Colon (tissue), 2 donors: Measurements from ENCODE around the gene COL18A1.
"Not testable (repeated sequence)": the region's sequence is repeated elsewhere in the genome, so short reads cannot be mapped to it uniquely, and the experiment has no call there.

Experiments
- FAIRE-seq: peaks from 2 replicates; lab custom pipeline; 2012; peaks lifted over from hg19 to GRCh38; lab: Jason Lieb, UNC
- donor health status: control.
- donor health status: control.

COL18A1 gene

DNA sequence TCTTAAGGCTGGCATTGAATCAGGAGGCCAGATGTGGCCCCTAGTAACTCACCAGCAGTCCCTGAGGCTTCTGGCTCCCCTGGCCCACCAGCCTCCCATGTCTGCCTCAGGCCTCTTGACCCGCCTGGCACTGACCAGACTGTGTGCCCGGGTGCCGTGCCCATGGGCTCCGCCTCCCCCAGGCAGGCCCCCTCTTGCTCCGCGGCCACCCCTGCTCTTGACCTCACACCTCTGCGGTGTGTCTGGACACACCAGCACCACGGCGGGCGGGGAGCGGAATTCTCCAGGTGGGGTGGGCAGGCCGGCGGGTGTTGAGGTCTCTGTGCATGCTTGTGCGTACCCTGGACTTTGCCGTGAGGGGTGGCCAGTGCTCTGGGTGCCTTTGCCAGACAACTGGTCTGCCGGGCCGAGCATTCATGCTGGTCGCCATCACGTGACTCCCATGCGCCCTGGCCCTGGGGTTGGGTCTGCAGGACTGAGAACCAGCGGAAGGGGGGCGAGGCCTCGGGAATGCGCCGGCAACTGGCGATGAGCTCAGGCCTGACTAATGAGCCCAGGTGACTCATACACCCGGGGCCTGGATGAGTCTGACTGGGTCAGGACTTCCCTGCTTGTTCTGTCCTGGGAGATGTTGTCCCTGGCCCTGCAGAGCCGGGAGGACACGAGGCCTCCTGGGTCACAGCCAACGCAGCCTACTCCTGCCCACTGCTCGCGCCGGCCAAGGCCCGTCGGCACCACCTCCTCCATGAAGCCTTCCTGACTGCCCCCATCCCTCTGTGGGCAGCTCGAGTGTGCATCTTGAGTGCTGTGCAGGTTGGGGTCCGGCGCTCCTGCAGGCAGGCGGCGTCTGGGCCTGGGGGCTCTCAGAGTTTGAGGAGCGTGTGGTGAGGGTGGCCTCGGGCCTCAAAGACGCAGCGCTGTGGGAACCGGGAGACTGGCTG is 22.6 kb downstream of the COL18A1 start:
- FAIRE-seq: no peak

DNA sequence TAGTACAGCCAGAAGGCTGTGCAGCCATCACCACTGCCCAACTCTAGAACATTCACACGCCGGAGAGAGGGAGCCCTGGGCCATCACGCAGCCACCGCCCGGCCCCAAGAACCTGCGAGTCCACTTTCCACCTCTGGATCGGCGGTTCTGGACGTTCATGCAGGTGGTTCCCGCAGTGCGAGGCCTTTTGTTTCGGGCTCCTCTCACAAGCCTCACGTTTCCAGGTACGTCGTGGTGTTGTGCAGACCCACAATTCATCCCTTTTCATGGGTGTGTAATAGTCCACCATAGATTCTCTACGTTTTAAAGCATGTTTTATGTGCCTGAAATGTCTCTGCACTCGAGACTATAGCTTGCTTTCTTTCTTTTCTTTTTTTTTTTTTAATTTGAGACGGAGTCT is 23.6 kb downstream of the COL18A1 start:
- FAIRE-seq: no peak

DNA sequence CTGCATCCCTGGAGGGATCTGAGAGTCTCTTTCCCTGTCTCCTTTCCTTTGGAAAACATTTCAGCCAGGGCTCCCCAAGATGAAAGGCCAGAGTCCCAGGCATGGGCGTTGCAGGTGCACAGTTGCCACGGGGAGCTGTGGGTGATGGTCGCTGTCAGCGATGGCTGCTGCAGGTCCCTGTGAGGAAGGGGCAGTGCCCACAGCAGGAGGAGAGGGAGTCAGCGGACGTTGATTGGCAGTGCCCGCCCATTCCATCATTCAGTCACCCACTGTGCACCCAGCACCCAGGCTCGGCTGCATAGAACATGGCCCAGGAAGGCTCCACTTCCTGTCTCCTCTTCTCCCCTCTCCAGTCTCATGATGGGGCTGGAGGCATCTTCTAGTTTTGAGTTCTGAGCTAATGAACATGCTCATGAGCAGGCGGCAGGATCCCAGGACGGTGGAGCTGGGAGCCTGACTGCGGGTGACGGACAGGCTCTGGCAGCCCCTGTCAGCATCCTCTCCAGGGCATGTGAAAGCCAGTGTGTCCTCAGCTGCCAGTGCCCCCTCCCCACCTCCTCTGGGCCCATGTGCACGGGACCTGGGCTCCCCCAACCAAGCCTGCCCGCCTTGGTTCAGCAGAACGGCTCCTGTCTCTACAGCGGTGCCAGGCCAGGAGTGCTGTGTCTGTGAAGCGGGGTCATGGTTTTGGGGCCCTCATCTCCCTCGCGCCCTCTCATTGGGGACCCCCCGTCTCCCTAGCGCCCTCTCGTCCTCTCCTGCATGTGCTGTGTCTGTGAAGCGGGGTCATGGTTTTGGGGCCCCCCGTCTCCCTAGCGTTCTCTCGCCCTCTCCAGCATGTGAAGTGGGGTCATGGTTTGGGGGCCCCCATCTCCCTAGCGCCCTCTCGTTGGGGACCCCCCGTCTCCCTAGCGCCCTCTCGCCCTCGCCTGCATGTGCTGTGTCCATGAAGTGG is 24.5 kb downstream of the COL18A1 start:
- no peak for FAIRE-seq

DNA sequence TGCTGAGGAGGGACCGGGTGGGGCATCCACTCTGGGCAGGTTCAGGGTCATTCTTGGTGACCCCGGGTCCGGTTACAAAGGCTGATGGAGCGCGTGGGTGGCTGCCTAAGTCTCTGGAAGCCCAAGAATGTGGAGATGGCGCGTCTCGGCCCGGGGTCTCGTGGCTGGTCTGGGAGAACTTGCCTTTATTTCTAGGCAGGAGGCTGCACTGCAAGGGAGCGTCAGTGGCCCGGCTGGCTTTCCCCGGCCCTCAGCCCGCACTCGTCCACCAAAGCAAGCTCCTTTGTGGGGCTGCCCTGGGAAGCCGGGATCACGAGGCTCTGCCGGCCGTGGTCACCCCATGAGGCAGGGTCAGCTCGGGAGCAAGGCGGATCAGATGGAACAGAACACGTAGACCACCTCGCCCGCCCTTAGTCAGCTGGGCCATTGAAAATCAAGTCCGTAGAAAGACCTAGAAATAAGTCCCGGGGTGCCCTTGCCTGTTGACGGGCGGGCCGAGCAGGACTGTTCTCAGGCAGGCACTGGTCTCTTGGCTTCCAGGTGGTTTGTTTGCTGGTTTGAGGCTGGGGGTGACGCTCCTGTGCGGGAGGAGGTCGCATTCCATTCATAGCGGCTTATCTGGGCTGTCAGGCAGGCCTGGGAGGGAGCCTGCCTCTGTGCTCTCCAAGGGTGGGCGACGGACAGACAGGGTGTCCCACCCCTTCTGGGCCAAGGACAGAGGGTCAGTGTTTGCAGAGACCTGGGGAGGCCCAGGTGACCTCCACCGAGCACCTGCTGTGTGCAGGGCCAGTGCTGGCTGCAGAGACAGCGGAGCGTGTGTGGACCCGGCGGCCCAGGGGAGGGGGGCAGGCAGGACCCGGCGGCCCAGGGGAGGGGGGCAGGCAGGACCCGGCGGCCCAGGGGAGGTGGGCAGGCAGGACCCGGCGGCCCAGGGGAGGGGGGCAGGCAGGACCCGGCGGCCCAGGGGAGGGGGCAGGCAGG is 25.8 kb downstream of the COL18A1 start:
- FAIRE-seq: no peak

DNA sequence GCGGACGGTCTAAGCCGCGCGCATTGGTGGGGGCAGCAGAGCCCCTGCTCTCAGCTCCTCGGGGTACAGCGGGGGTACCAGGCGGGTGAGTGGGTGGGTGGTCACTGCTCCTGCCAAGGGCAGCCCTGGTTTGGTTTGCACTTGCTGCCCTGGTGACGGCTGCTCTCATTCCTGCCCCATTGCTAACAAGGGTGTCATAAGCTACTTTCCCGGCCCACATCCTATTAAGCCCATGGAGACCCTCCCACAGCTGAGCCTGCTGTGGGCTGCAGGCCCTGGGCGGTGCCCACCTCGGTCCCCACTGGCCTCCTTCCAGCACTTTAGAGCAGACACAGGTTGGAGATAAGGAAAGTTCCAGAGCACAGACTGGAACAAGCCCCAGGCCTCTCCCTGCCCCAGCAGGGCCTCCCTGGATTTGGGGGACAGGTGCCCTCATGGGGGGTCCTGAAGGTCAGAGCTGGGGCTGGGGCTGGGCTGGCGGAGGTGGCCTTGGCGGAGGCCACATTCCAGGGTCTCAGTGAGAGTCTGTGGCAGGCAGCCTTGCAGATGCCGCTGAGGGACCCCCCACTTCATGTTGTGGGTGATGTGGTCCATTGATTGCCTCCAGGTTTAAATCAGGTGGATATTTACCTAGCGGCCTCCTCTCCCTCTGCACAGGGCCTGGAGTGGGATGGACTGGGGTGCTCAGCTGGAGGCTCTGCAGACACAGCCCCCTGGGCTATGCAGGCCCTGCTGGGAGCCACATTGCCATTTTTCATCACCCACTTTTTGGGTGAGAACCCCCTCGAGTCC is 27.0 kb downstream of the COL18A1 start:
- FAIRE-seq: no peak

DNA sequence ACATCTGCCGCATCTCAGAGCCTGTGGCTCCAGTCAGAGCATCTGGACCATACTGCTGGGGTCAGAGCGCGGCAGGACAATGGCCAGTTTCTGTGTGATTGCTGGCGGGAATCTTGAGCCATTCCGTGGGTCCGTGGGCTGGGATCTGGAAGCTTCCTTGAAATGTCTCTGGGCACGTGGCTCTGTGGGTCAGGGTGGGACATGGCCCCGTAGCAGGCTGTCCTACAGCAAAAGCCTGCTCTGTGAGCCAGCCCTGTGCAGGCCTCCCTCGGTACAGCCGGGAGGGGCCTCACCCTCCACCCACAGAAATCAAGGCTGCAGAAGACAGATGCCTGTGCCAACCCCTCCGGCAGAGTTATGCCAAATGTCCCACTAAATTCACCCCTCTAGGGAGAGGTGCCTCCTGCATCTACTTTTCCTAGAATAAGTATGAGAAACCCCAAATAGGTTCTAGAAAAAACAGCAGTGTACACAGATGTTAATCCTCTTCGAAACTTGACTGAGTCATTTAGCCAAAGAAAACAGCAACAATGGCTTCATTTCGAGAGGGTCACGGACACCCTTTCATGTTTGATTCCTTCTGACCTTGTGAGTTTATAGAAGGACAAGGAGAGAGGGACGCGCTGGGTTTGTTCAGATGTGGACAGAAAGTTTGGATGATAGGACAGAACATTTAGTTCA is 27.8 kb downstream of the COL18A1 start:
- no peak for FAIRE-seq

DNA sequence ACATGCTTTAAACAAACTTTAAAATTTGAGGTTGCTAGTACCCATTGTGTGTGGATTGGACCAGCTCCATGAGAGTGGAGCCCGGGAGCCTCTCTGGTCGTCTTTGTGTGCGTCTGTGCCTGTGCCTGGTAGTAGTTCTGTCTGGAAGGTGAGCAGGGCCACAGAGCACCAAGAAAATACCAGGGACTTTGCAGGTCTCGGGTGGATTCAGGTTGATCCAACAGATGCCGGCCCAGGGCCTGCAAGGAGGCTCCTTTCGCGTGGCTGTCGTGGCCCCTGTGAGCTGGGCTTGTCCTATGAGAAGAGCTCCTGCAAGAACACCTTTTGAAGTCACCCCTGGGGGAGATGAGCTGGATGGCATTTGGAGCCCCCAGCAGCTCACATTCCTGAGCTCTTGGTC is 28.3 kb downstream of the COL18A1 start:
- no peak for FAIRE-seq

DNA sequence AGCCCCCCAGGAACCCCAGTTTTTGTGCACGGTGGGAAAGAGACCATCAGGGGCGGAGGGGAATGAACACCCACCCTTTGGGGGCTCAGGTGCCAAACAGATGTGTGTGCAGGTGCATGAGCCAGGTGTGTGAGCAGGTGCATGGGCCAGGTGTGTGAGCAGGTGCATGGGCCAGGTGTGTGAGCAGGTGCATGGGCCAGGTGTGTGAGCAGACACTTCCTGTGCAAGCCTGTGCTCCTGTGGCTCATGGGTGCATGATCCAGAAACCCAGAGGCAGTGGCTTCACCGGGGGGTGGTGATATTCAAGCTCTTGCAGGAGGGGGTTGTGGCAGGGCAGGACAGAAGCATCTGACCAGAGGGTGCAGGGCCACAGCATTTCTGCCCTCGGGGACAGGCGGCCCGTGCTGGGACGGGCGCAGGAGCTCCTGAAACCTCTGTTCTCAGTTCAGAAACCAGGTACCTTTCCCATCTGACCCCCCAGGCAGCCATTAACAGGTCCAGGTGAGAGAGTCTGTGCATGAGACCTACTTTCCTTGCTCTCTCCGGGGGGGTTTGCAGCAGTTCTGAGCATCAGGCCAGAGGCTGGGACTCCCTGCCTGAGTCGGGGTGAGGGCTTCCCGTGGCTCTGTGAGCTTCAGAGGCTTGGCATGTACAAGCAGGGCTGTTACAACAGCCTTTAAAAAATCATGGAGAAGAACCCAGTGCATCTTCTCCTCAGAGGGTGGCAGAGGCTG is 29.1 kb downstream of the COL18A1 start:
- FAIRE-seq: no peak

DNA sequence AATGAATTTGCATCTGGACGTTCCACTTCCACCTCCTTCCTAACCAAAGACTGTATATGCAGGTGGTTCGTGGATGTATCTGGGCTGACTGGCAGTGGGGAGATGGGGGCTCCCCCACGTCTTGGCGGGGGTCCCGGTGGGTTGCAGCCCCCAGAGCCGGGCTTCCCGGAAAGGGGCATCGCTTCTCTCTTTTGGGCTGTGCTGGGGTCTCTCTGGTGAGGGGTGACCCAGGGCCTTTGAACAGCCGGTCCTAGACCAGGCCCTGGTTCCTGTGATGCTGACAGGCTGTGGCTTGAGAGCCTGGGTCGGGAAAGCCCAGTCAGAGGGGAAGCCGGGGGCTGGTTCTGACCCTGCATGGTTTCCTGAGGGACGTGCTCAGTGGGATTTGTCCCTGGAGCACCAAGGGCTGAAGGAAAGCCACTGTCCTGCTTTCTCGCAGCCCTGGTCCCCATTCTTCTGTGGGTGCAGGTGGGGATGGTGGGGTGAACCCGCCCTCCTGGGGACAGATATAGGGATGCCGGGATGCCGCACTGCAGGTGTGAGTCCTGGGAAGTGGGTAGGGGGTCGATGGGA is 29.8 kb downstream of the COL18A1 start:
- no peak for FAIRE-seq

DNA sequence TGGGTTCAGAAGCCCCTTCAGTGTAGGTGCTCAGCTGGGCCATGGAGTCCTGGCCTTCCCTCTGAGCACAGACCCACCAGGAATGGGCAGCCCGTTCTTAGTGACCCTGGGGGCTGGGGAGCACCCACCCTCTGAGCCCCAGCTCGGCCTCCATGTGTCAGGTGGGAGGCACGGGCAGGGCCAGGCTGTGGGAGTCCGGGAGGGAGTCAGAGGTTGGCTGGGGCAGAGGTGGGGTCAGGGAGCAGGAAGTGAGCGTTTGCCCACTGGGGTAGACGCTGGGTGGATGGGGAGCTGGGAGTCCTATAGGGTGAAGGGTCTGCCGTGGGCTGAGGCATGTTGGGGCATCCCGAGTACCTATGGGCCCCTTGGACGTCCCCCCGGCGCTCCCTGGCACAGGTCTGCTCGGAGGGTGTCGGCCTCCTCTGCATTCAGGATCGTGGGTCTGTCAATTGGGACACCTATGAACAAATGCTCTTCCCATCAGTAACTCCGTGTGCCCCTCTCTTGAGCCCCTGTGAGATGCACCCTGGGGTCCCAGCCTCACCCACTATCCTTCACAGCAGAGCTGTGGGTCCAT is 30.5 kb downstream of the COL18A1 start:
- FAIRE-seq: no peak

DNA sequence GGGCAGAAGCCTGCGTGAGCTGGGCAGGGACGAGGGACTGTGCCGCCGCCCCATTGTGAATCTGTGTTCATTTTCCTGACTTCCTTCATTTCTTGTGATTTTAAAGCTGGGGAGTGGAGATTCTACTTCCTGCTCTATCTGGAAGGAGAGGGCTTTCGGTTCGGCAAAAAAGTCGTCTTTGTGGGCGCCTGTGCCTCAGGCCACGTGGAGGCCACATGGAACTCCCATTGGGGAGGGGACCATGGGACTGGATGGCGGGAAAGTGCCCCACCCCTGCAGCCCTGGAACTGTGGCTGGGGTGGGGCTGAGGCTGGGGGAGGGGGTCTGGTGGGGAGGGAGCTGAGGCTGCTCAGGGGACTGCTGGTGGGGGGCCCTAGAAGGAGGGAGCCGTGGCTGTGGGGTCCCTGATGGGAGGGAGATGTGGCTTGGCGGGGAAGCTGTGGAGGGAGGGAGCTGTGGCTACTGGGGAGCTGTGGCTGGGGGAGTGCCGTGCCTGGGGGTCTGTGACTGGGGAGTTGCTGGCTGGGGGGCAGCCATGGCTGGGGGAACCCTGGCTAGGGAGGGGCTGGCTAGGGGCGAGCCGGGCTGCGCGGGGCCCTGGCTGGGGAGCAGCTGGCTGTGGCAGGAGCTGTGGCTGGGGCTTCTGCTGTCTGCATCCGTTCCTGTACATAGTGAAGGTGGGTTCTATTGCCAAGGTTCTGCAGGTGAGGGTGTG is 31.5 kb downstream of the COL18A1 start:
- no peak for FAIRE-seq

DNA sequence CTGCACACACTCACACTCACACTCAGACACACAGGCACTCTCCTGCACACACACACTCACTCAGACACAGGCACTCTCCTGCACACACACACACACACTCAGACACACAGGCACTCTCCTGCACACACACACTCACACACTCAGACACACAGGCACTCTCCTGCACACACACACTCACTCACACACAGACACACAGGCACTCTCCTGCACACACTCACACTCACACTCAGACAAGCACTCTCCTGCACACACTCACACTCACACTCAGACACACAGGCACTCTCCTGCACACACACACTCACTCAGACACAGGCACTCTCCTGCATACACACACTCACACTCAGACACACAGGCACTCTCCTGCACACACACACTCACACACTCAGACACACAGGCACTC is 32.9 kb downstream of the COL18A1 start:
- not testable (repeated sequence) for FAIRE-seq

DNA sequence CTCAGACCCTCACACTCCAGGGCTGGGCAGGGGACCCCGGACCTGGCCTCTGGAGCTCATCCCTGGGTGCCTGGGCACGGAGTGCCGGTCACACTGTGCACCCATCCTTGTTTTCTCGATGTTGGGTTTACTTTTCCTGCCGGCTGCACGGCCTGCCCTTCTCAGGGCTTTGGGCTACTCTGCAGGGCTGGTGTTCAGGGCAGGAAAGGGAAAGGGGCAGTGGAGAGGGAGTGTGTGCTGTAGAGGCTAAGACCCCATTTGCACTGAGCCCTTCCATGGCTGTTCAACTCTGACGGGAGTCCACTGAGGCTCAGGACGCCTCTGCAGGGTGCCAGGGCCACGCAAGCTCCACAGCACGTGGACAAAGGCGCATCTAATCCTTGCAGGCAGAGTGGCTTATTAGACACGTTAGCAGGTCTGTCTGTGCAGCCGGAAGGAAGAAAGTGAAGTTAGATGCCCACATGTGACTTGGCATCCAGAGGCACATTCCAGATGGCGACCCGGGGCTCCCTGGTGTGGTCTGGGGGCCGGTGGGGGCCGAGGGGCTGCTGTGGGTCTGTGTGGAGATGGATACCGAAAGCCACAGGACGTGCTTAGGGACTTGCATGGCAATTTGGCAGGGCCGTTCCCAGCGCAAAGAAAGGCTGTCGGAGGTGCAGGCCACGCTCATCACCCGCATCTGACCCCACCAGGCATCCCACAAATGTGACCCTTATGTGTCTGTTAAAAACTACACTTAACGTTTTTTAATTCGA is 33.6 kb downstream of the COL18A1 start:
- FAIRE-seq: no peak

DNA sequence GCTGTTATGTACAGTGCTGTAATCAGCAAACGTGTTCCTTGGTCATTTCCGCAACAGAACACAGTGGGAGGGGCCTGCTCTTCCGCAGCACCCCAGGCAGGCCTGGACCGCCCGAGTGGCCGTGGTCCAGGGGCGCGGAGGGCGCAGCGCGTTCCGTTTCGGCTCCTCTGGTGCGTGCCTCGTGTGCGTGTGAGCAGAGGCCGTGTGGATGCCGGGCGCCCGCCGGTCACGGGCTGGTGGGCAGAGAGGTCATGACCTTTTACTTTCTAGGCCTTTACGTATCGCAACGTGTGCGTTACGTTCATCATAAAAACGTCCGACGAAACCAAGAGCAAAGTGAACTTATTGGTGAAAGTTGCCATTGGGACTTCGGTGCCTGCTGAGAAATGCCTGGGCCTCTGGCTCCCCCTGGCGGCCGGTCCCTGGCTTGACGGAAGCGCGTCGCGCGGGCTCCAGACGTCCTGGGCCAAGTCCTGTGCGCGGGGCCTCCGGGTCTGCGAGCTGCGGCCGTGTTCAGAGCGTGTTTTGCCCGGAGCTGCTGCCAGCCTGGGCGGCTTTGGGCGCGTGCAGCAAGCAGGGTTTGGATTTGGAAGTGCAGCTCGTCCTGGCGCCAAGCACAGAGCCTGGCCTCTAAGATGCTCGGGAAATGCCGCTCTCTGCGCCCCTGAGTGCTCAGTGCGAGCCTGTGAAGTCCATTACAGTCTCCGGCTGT is 34.4 kb downstream of the COL18A1 start:
- FAIRE-seq: no peak

DNA sequence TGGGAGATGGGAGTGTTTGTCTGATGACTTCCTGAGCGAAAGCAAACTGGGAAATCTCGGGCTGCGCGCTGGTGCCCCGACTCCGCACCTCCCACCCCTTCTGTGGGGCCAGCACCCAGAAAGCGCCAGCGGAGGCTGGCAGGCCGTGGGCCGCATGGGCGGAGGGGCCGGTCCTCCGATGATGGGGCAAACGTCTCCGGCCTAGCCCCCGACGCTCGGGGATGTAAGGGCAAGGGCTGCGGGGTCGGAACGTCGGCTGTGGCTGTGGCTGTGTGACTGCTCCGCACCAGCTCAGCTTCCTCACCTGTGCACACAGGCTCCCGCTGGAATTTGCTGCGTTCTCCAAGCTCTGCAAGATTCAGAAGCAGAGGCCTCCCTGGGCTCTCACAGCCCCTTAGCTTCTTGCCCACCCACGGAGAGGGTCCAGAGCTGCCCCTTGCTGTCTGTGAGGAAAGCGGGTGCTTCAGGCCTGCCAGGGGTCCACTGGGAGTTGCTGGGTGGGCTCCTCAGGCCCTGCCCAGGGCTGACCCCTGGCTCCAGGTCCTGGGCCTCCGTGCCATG is 35.0 kb downstream of the COL18A1 start:
- FAIRE-seq: no peak

DNA sequence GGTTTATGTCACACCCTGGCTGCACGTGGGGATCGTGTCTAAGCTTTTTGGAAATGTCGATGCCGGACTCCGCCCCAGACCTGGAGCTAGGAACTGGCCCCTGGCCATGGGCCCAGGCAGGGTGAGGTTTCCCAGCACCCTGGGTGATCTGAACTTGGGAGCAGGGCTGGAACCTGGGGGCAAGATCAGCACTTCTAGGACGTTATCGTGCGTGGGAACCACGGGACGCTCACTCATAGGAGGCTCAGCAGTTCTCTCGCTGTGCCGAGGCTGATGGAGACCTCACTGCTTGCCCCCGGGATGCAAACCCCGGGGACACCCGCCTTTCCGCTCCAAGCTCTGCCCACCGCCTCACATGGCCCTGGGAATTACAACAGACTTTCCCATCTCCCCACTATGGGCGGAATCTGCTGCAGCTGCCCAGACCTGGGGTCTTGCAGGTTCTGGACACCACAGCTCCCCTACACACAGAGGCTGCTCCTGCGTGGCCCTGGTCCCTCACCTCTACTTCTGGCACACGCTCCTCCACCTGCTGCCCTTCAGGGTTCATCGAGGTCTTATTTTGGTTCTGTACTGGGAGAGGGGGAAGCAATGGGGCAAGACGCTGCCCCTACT is 35.9 kb downstream of the COL18A1 start:
- no peak for FAIRE-seq
